HCT116 (cell line): ENCODE measurements around the gene LYST. TPM values are rescaled to one million over a fixed set of nuclear protein-coding genes. Genes with fewer than 3 reads are reported as not detected.
A peak's percentile ranks its signal among the peaks of the same experiment; 100 is the strongest.

Experiments used
- ATAC-seq: fragments of 200-7000 bp; cut with Tn5 transposase; 2 replicates; pipeline ENCODE4 v1.9.1; 2020; ENCODE audit warnings: mild to moderate bottlenecking, moderate library complexity
- BruUV-seq: library from RNA; stranded (reverse); fragments of 400-500 nt; replicated peaks from 2 replicates; lab custom pipeline; 2021; lab: Mats Ljungman, UMichigan
- CTCF ChIA-PET: fragments of 300-600 bp; sonication (Branson Sonifier 250); formaldehyde crosslinking; loops from one replicate; lab custom pipeline; 2021; ENCODE audit warnings: antibody characterized with exemption; lab: Charles Lee
- POLR2A ChIA-PET: fragments of 300-600, 350-600 bp; sonication (Branson Sonifier 250); formaldehyde crosslinking; loops from one replicate; lab custom pipeline; 2021; ENCODE audit warnings: antibody characterized with exemption; lab: Charles Lee
- RAD21 ChIA-PET, 2 experiments: fragments of 300-600 bp; sonication (Branson Sonifier 250); formaldehyde crosslinking; loops; one replicate each; lab custom pipeline; 2023; ENCODE audit warnings: low total read pairs in 2 of 2; ENCODE audit not compliant: uncharacterized antibody in 2 of 2, unreplicated experiment in 2 of 2, low non-redundant PET in 1 of 2; lab: Charles Lee
- DNase-seq: peaks from one replicate; pipeline ENCODE4 v3.0.0-alpha.2; 2010; ENCODE audit warnings: low read depth, low spot score
- H2AFZ ChIP-seq: fragments of 200-600 bp; shearing (Covaris generic), sonication (generic); 2 replicates; pipeline ENCODE4 v1.6.1; 2017; ENCODE audit warnings: low read depth, mixed run types, mixed read lengths, antibody characterized with exemption, low read length; ENCODE audit not compliant: poor library complexity, severe bottlenecking
- H3K27ac ChIP-seq: 2 replicates; pipeline ENCODE4 v1.5.1; 2012; ENCODE audit warnings: low read depth, low read length
- H3K27me3 ChIP-seq: fragments of 200-600 bp; sonication (generic); 2 replicates; pipeline ENCODE4 v1.6.1; 2016; ENCODE audit warnings: mixed run types, low read length, mixed read lengths; ENCODE audit not compliant: insufficient read depth
- H3K36me3 ChIP-seq, 2 experiments: fragments of 200-500 bp in 1 of 2; fragments of 200-600 bp in 1 of 2; sonication (Bioruptor generic) in 1 of 2; sonication (generic) in 1 of 2; 2 replicates each; pipeline versions ENCODE4 v1.5.1 to v1.6.1; 2014 to 2016; ENCODE audit warnings: low read length in 2 of 2, inconsistent platforms in 1 of 2, mixed read lengths in 1 of 2, mixed run types in 1 of 2; ENCODE audit not compliant: insufficient read depth in 2 of 2, control insufficient read depth in 1 of 2
- H3K4me1 ChIP-seq, 2 experiments: fragments of 200-600 bp in 1 of 2; sonication (generic) in 1 of 2; 2 replicates each; pipeline versions ENCODE4 v1.5.1 to v1.6.1; 2012 to 2017; ENCODE audit warnings: low read length in 2 of 2, inconsistent platforms in 1 of 2, mild to moderate bottlenecking in 1 of 2, mixed read lengths in 1 of 2, mixed run types in 1 of 2, moderate library complexity in 1 of 2; ENCODE audit not compliant: insufficient read depth in 2 of 2, control insufficient read depth in 1 of 2
- H3K4me2 ChIP-seq: fragments of 200-600 bp; sonication (generic); 2 replicates; pipeline ENCODE4 v1.6.1; 2017; ENCODE audit warnings: mixed run types, low read length, mixed read lengths
- H3K4me3 ChIP-seq, 2 experiments: fragments of 200-600 bp in 1 of 2; sonication (generic) in 1 of 2; replicated peaks in 1 of 2; 2 replicates each; pipeline ENCODE4 v1.5.1; 2011 to 2016; ENCODE audit warnings: low read length in 2 of 2, control low read depth in 1 of 2, low read depth in 1 of 2, mild to moderate bottlenecking in 1 of 2, mixed read lengths in 1 of 2, mixed run types in 1 of 2
- H3K79me2 ChIP-seq: fragments of 200-600 bp; sonication (generic); 2 replicates; pipeline ENCODE4 v1.6.1; 2017; ENCODE audit warnings: mild to moderate bottlenecking, mixed run types, low read length, moderate library complexity, mixed read lengths; ENCODE audit not compliant: insufficient read depth
- H3K9ac ChIP-seq: fragments of 200-600 bp; sonication (generic); 2 replicates; pipeline ENCODE4 v1.6.1; 2016; ENCODE audit warnings: low read length, mixed read lengths
- H3K9me2 ChIP-seq: fragments of 200-600 bp; sonication (generic), shearing (Covaris generic); 2 replicates; pipeline ENCODE4 v1.6.1; 2017; ENCODE audit warnings: mixed run types, mild to moderate bottlenecking, moderate library complexity; ENCODE audit not compliant: insufficient read depth
- H3K9me3 ChIP-seq, 2 experiments: fragments of 200-500 bp in 1 of 2; fragments of 200-600 bp in 1 of 2; sonication (Bioruptor generic) in 1 of 2; sonication (generic) in 1 of 2; 2 replicates each; pipeline ENCODE4 v1.6.1; 2014 to 2017; ENCODE audit warnings: low read length in 2 of 2, mixed read lengths in 2 of 2, inconsistent platforms in 1 of 2, low read depth in 1 of 2, mild to moderate bottlenecking in 1 of 2, mixed run types in 1 of 2, moderate library complexity in 1 of 2; ENCODE audit not compliant: control insufficient read depth in 1 of 2, insufficient read depth in 1 of 2
- H4K20me1 ChIP-seq: fragments of 200-600 bp; sonication (generic), shearing (Covaris generic); 2 replicates; pipeline ENCODE4 v1.6.1; 2017; ENCODE audit warnings: mixed run types, mild to moderate bottlenecking, moderate library complexity; ENCODE audit not compliant: insufficient read depth
- CBX3 ChIP-seq: IDR thresholded peaks from 2 replicates; pipeline ENCODE4 v1.6.1; 2012; ENCODE audit warnings: low read depth
- CEBPB ChIP-seq: IDR thresholded peaks from 2 replicates; pipeline ENCODE4 v1.6.1; 2012; ENCODE audit warnings: low read depth
- EGR1 ChIP-seq: IDR thresholded peaks from 2 replicates; pipeline ENCODE4 v1.6.1; 2012; ENCODE audit warnings: low read depth
- ELF1 ChIP-seq: IDR thresholded peaks from 2 replicates; pipeline ENCODE4 v1.6.1; 2012; ENCODE audit warnings: low read depth, borderline replicate concordance
- EZH2 ChIP-seq: fragments of 200-600 bp; sonication (generic); IDR thresholded peaks from 2 replicates; pipeline ENCODE4 v1.6.1; 2017; ENCODE audit warnings: antibody characterized with exemption, mixed run types
- EZH2phosphoT487 ChIP-seq: fragments of 200-600 bp; IDR thresholded peaks from 2 replicates; pipeline ENCODE4 v1.6.1; 2018; ENCODE audit warnings: antibody characterized with exemption, borderline replicate concordance
- FOSL1 ChIP-seq: IDR thresholded peaks from 2 replicates; pipeline ENCODE4 v1.6.1; 2012; ENCODE audit warnings: low read depth
- JUND ChIP-seq: IDR thresholded peaks from 2 replicates; pipeline ENCODE4 v1.6.1; 2012
- POLR2A ChIP-seq: IDR thresholded peaks from 2 replicates; pipeline ENCODE4 v1.7.0; 2011; ENCODE audit warnings: borderline replicate concordance; ENCODE audit not compliant: insufficient read depth, insufficient read length; ENCODE audit errors: extremely low read depth
- POLR2AphosphoS5 ChIP-seq: IDR thresholded peaks from 2 replicates; pipeline ENCODE4 v1.6.1; 2011; ENCODE audit warnings: mild to moderate bottlenecking, low read depth, low read length, moderate library complexity
- RAD21 ChIP-seq: IDR thresholded peaks from 2 replicates; pipeline ENCODE4 v1.6.1; 2012; ENCODE audit warnings: low read depth, mild to moderate bottlenecking
- SIN3A ChIP-seq: IDR thresholded peaks from 2 replicates; pipeline ENCODE4 v1.6.1; 2012; ENCODE audit warnings: low read depth
- SP1 ChIP-seq: IDR thresholded peaks from 2 replicates; pipeline ENCODE4 v1.6.1; 2012; ENCODE audit warnings: low read depth
- SRF ChIP-seq: IDR thresholded peaks from 2 replicates; pipeline ENCODE4 v1.6.1; 2012; ENCODE audit warnings: low read depth
- TCF7L2 ChIP-seq: IDR thresholded peaks from 2 replicates; pipeline ENCODE4 v1.7.0; 2011; ENCODE audit warnings: borderline replicate concordance, inconsistent platforms; ENCODE audit not compliant: insufficient read depth, insufficient read length; ENCODE audit errors: extremely low read depth
- YY1 ChIP-seq: IDR thresholded peaks from 2 replicates; pipeline ENCODE4 v1.6.1; 2011; ENCODE audit warnings: low read length, low read depth, moderate library complexity, mild to moderate bottlenecking; ENCODE audit not compliant: insufficient replicate concordance; ENCODE audit errors: extremely low read depth
- ZFX ChIP-seq: fragments of 450-650 bp; IDR thresholded peaks from 2 replicates; pipeline ENCODE4 v1.6.1; 2017
- ZNF274 ChIP-seq: fragments of 200-500 bp; sonication (Bioruptor generic); IDR thresholded peaks from 2 replicates; pipeline ENCODE4 v1.6.1; 2014; ENCODE audit warnings: mild to moderate bottlenecking, low read depth, low read length, inconsistent platforms
- intact Hi-C: fragments of 100-400 bp; cut with micrococcal nuclease; formaldehyde crosslinking; loops from 2 replicates; pipeline ENCODE4 v1.10.0; 2022
- total RNA-seq: library from RNA; stranded (reverse); gene quantifications from one replicate; pipeline ENCODE4 v1.2.1, GENCODE V29; 2021; ENCODE audit not compliant: unreplicated experiment
- TF ChIP-seq, protein P1 (sequence below): IDR thresholded peaks from 2 replicates; pipeline ENCODE4 v1.6.1; 2012
- TF ChIP-seq, protein P2 (sequence below): IDR thresholded peaks from 2 replicates; pipeline ENCODE4 v1.6.1; 2012
- TF ChIP-seq, protein P3 (sequence below), 3 experiments: fragments of 200-600 bp in 1 of 3; sonication (generic) in 1 of 3; IDR thresholded peaks in 2 of 3; conservative IDR thresholded peaks in 1 of 3; 2 replicates each; pipeline ENCODE4 v1.5.1; 2012 to 2017; ENCODE audit warnings: low read depth in 2 of 3, low read length in 2 of 3, antibody characterized with exemption in 1 of 3, borderline replicate concordance in 1 of 3, control low read depth in 1 of 3, mild to moderate bottlenecking in 1 of 3, mixed read lengths in 1 of 3, mixed run types in 1 of 3, moderate library complexity in 1 of 3; ENCODE audit not compliant: insufficient read depth in 1 of 3
- TF ChIP-seq, protein P4 (sequence below): IDR thresholded peaks from 2 replicates; pipeline ENCODE4 v1.6.1; 2011; ENCODE audit warnings: mild to moderate bottlenecking, low read length, moderate library complexity; ENCODE audit not compliant: insufficient replicate concordance; ENCODE audit errors: extremely low read depth

Gene LYST
- total RNA-seq, 1 experiment from 2014 or later, result 6.6 TPM

DNA sequence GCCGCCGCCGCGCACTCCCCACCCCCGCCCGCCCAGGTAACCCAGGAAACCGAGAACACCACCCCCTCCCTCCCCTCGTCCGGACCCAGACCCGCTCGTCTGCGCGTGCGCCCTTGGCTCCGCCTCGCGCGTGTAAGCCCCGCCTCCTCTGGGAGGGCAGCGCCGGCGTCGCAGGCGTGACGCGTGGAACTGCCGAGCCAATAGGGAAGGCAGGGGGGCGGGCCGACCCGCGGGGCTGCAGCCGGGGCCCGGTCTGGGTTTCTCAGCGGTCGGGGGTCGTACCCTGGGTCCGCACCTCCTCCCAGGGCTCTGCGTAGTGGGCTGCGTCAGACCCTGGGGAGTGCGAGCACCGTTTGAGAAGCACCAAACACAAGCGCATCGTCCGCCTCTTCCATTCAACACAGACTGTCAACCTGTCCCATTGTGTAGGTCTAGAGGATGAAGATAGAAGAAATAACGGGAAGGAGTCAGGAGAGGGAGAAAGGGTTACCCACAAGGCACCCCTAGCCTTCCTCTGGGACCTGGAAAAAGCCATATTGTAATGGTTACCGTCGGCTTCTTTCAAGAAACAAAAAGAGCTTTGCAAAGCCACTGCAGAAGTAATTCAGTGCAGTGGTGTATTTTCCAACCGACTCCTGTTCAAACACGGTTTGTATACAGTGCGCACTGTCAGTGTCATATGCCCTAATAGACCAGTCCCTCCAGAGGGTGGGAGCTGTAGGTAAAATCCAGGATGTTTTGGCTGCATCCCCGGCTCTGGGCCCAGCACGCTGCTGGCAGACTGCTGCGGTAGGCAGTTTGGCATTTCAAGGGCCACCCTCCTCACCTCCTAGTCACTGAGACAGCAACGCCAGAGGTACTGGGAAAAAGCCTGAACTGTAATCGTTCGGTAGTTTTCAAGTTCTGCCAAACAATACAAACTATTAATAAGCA lies 473 bp upstream of the LYST start:
- H2AFZ ChIP-seq, result peak overlapping the region; percentile 29
- peak overlapping the region; percentile 62 for H3K9ac ChIP-seq
- DNase-seq, result peak; percentile 84
- ChIA-PET CTCF (interaction anchor here (2.3 kb wide), 1 partner anchor 105 kb away, joined by 15 read pairs; no protein-coding TSS in a partner anchor), POLR2A (interaction anchor here (0.7 to 0.8 kb wide), 2 partner anchors 11 to 19 kb away, joined by 3 read pairs; no protein-coding TSS in a partner anchor), RAD21 (interaction anchor here in 1 of 2 experiments (1.6 kb wide), 1 partner anchor 105 kb away, joined by 5 read pairs; no protein-coding TSS in a partner anchor)
- H3K4me3 ChIP-seq, result peak overlapping the region; percentile 66 to 69
- H3K27me3 ChIP-seq, result no peaks in the 10 kb centered on the region
- H3K79me2 ChIP-seq, result no peaks in the 10 kb centered on the region
- intact Hi-C loops, result loop anchor here (1.0 to 5.0 kb wide), 3 partner anchors 45 to 104 kb away; no protein-coding TSS in a partner anchor
- no peaks in the 10 kb centered on the region for H4K20me1 ChIP-seq
- no peaks in the 10 kb centered on the region for H3K9me3 ChIP-seq
- no peaks in the 10 kb centered on the region for H3K36me3 ChIP-seq
- BruUV-seq, result TSS peak; percentile 75
- peak; percentile 92 for ATAC-seq
- peaks cover 9 to 20% of the 10 kb centered on the region in 2 experiments; a peak in 2 of 4 replicates for H3K4me1 ChIP-seq
- H3K9me2 ChIP-seq, result no peaks in the 10 kb centered on the region
- H3K27ac ChIP-seq, result peak overlapping the region; percentile 46
- peak overlapping the region; percentile 87 for H3K4me2 ChIP-seq
- TF ChIP-seq, protein P1, sequence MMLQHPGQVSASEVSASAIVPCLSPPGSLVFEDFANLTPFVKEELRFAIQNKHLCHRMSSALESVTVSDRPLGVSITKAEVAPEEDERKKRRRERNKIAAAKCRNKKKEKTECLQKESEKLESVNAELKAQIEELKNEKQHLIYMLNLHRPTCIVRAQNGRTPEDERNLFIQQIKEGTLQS, result no peak
- TF ChIP-seq JUND (no peak), POLR2A (no peak), SIN3A (no peak; the same call in 1 of the 2 replicates), CEBPB (no peak), SRF (peak; percentile 38; the same call in 1 of the 2 replicates), POLR2AphosphoS5 (peak; percentile 82), TCF7L2 (no peak), RAD21 (no peak), SP1 (peak; percentile 88), CBX3 (no peak), EGR1 (peak; percentile 31; the same call in 1 of the 2 replicates), ELF1 (no peak), YY1 (no peak), ZFX (no peak), EZH2phosphoT487 (no peak), ZNF274 (no peak), EZH2 (no peak), FOSL1 (no peak)
- TF ChIP-seq, protein P2, sequence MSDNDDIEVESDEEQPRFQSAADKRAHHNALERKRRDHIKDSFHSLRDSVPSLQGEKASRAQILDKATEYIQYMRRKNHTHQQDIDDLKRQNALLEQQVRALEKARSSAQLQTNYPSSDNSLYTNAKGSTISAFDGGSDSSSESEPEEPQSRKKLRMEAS, result no peak
- TF ChIP-seq, protein P3, sequence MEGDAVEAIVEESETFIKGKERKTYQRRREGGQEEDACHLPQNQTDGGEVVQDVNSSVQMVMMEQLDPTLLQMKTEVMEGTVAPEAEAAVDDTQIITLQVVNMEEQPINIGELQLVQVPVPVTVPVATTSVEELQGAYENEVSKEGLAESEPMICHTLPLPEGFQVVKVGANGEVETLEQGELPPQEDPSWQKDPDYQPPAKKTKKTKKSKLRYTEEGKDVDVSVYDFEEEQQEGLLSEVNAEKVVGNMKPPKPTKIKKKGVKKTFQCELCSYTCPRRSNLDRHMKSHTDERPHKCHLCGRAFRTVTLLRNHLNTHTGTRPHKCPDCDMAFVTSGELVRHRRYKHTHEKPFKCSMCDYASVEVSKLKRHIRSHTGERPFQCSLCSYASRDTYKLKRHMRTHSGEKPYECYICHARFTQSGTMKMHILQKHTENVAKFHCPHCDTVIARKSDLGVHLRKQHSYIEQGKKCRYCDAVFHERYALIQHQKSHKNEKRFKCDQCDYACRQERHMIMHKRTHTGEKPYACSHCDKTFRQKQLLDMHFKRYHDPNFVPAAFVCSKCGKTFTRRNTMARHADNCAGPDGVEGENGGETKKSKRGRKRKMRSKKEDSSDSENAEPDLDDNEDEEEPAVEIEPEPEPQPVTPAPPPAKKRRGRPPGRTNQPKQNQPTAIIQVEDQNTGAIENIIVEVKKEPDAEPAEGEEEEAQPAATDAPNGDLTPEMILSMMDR (IDR thresholded peaks at IDR 0.05 in 2 of 3, conservative IDR thresholded peaks at IDR 0.05 in 1 of 3; ENCODE audit: borderline replicate concordance in 1 of 3, insufficient read depth in 1 of 3, low read depth in 2 of 3, low read length in 2 of 3), result no peak
- TF ChIP-seq, protein P4, sequence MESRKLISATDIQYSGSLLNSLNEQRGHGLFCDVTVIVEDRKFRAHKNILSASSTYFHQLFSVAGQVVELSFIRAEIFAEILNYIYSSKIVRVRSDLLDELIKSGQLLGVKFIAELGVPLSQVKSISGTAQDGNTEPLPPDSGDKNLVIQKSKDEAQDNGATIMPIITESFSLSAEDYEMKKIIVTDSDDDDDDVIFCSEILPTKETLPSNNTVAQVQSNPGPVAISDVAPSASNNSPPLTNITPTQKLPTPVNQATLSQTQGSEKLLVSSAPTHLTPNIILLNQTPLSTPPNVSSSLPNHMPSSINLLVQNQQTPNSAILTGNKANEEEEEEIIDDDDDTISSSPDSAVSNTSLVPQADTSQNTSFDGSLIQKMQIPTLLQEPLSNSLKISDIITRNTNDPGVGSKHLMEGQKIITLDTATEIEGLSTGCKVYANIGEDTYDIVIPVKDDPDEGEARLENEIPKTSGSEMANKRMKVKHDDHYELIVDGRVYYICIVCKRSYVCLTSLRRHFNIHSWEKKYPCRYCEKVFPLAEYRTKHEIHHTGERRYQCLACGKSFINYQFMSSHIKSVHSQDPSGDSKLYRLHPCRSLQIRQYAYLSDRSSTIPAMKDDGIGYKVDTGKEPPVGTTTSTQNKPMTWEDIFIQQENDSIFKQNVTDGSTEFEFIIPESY, result no peak
